H1 (cell line): Measurements from ENCODE around the gene RAB5B. TPM values are rescaled to one million over a fixed set of nuclear protein-coding genes. Genes with fewer than 3 reads are reported as not detected.

ENCODE experiments used
- CTCF ChIA-PET: fragments of 300-600 bp; sonication (Branson Sonifier 250); formaldehyde crosslinking; loops from one replicate; lab custom pipeline; 2021; ENCODE audit not compliant: partially characterized antibody; lab: Charles Lee
- POLR2A ChIA-PET: fragments of 300-600 bp; sonication (Branson Sonifier 250); formaldehyde crosslinking; loops from one replicate; lab custom pipeline; 2021; ENCODE audit warnings: inconsistent platforms; ENCODE audit not compliant: partially characterized antibody; lab: Charles Lee
- DNase-seq, 2 experiments: peaks; one replicate each; pipeline versions ENCODE4 v3.0.0 to v3.0.0-alpha.2; 2010 to 2022; ENCODE audit warnings: low spot score in 2 of 2, low read depth in 1 of 2, mixed read lengths in 1 of 2
- FAIRE-seq: peaks from 2 replicates; lab custom pipeline; 2011; peaks lifted over from hg19 to GRCh38; lab: Jason Lieb, UNC
- H2AFZ ChIP-seq: 2 replicates; pipeline ENCODE4 v1.8.1; 2012; ENCODE audit warnings: low read length, inconsistent platforms
- H2AK5ac ChIP-seq: 2 replicates; pipeline ENCODE4 v1.6.1; 2013; ENCODE audit warnings: low read depth, low read length
- H2BK120ac ChIP-seq: replicated peaks from 2 replicates; pipeline ENCODE3; 2013; ENCODE audit warnings: low read depth, low read length, inconsistent platforms
- H2BK12ac ChIP-seq: 2 replicates; pipeline ENCODE4 v1.6.1; 2013; ENCODE audit warnings: low read depth, low read length
- H2BK15ac ChIP-seq: 2 replicates; pipeline ENCODE4 v1.6.1; 2013; ENCODE audit warnings: low read length
- H2BK20ac ChIP-seq: 2 replicates; pipeline ENCODE4 v1.6.1; 2013; ENCODE audit warnings: low read length
- H2BK5ac ChIP-seq: 2 replicates; pipeline ENCODE4 v1.6.1; 2013; ENCODE audit warnings: low read depth, low read length
- H3K14ac ChIP-seq: 2 replicates; pipeline ENCODE4 v1.6.1; 2013; ENCODE audit warnings: inconsistent platforms; ENCODE audit not compliant: insufficient read length
- H3K18ac ChIP-seq: 2 replicates; pipeline ENCODE4 v1.6.1; 2013; ENCODE audit warnings: low read length; ENCODE audit errors: extremely low read depth
- H3K23ac ChIP-seq: 2 replicates; pipeline ENCODE4 v1.6.1; 2013; ENCODE audit warnings: inconsistent platforms; ENCODE audit not compliant: insufficient read length
- H3K23me2 ChIP-seq: 2 replicates; pipeline ENCODE4 v1.6.1; 2013; ENCODE audit warnings: low read depth, low read length
- H3K27ac ChIP-seq: 2 replicates; pipeline ENCODE4 v1.6.1; 2011; ENCODE audit warnings: low read depth, low read length, inconsistent platforms
- H3K27me3 ChIP-seq, 4 experiments: replicated peaks in 1 of 4; 1 replicate in 1 of 4; 2 replicates in 3 of 4; pipeline versions ENCODE4 v1.6.1 to v1.8.1; 2011 to 2013; ENCODE audit warnings: low read length in 3 of 4, mild to moderate bottlenecking in 3 of 4, inconsistent platforms in 2 of 4, mixed read lengths in 2 of 4, moderate library complexity in 1 of 4; ENCODE audit not compliant: control insufficient read depth in 3 of 4, insufficient read depth in 3 of 4; ENCODE audit errors: extremely low read depth in 1 of 4
- H3K36me3 ChIP-seq, 4 experiments: 2 replicates each; pipeline versions ENCODE4 v1.6.1 to v1.8.1; 2011 to 2013; ENCODE audit warnings: mild to moderate bottlenecking in 4 of 4, low read length in 3 of 4, moderate library complexity in 2 of 4, control low read depth in 1 of 4, inconsistent platforms in 1 of 4; ENCODE audit not compliant: insufficient read depth in 4 of 4, control insufficient read depth in 2 of 4
- H3K4ac ChIP-seq: replicated peaks from 2 replicates; pipeline ENCODE3; 2013; ENCODE audit warnings: low read length, low read depth, mixed read lengths, inconsistent platforms; ENCODE audit not compliant: insufficient read length
- H3K4me1 ChIP-seq, 4 experiments: replicated peaks in 1 of 4; 1 replicate in 1 of 4; 2 replicates in 3 of 4; pipeline versions ENCODE4 v1.6.1 to v1.8.1; 2011 to 2013; ENCODE audit warnings: low read length in 3 of 4, inconsistent platforms in 2 of 4, mixed read lengths in 1 of 4; ENCODE audit not compliant: insufficient read depth in 4 of 4, control insufficient read depth in 3 of 4
- H3K4me2 ChIP-seq, 2 experiments: 2 replicates each; pipeline versions ENCODE4 v1.6.1 to v1.8.1; 2011 to 2013; ENCODE audit warnings: low read depth in 2 of 2, low read length in 2 of 2, control low read depth in 1 of 2, inconsistent platforms in 1 of 2, mild to moderate bottlenecking in 1 of 2; ENCODE audit not compliant: insufficient read depth in 1 of 2
- H3K4me3 ChIP-seq, 4 experiments: fragments of 200-600, 300-600 bp in 1 of 4; sonication (generic), shearing (Covaris generic), sonication (Bioruptor Twin) in 1 of 4; 2 replicates each; pipeline versions ENCODE4 v1.5.1 to v1.8.1; 2011 to 2016; ENCODE audit warnings: low read length in 4 of 4, low read depth in 3 of 4, control low read depth in 2 of 4, inconsistent platforms in 2 of 4, mild to moderate bottlenecking in 2 of 4, mixed read lengths in 1 of 4, moderate library complexity in 1 of 4; ENCODE audit not compliant: insufficient read depth in 2 of 4; ENCODE audit errors: extremely low read depth in 1 of 4
- H3K56ac ChIP-seq: replicated peaks from 2 replicates; pipeline ENCODE3; 2013; ENCODE audit warnings: low read depth, mild to moderate bottlenecking, mixed read lengths, low read length, inconsistent platforms; ENCODE audit not compliant: insufficient read length
- H3K79me1 ChIP-seq: 2 replicates; pipeline ENCODE4 v1.6.1; 2013; ENCODE audit warnings: low read depth, low read length, control low read depth
- H3K79me2 ChIP-seq, 2 experiments: 2 replicates each; pipeline versions ENCODE4 v1.6.1 to v1.8.1; 2012 to 2013; ENCODE audit warnings: low read length in 2 of 2, mild to moderate bottlenecking in 2 of 2, inconsistent platforms in 1 of 2; ENCODE audit not compliant: insufficient read depth in 2 of 2, control insufficient read depth in 1 of 2
- H3K9ac ChIP-seq, 4 experiments: replicated peaks in 1 of 4; 1 replicate in 1 of 4; 2 replicates in 3 of 4; pipeline versions ENCODE4 v1.6.1 to v1.8.1; 2011 to 2013; ENCODE audit warnings: low read depth in 3 of 4, low read length in 3 of 4, control low read depth in 2 of 4, mild to moderate bottlenecking in 2 of 4, moderate library complexity in 2 of 4, inconsistent platforms in 1 of 4; ENCODE audit errors: extremely low read depth in 1 of 4
- H3K9me3 ChIP-seq, 2 experiments: 2 replicates each; pipeline versions ENCODE4 v1.6.1 to v1.8.1; 2012 to 2013; ENCODE audit warnings: mild to moderate bottlenecking in 2 of 2, moderate library complexity in 2 of 2, control low read depth in 1 of 2, inconsistent platforms in 1 of 2, low read depth in 1 of 2, low read length in 1 of 2, mixed read lengths in 1 of 2; ENCODE audit not compliant: insufficient read depth in 2 of 2
- H4K20me1 ChIP-seq, 2 experiments: replicated peaks in 1 of 2; 2 replicates each; pipeline versions ENCODE3 to v1.8.1; 2011 to 2013; ENCODE audit warnings: inconsistent platforms in 2 of 2, low read length in 2 of 2, mild to moderate bottlenecking in 1 of 2; ENCODE audit not compliant: insufficient read depth in 2 of 2, control insufficient read depth in 1 of 2
- H4K5ac ChIP-seq: 2 replicates; pipeline ENCODE4 v1.6.1; 2013; ENCODE audit warnings: low read length, low read depth, mixed read lengths, inconsistent platforms; ENCODE audit not compliant: insufficient read length
- H4K8ac ChIP-seq: 2 replicates; pipeline ENCODE4 v1.8.0; 2013; ENCODE audit warnings: mild to moderate bottlenecking, moderate library complexity, low read length, inconsistent platforms; ENCODE audit not compliant: insufficient read depth; ENCODE audit errors: extremely low read depth
- H4K91ac ChIP-seq: replicated peaks from 2 replicates; pipeline ENCODE3; 2013; ENCODE audit warnings: low read length, mixed read lengths, inconsistent platforms; ENCODE audit not compliant: insufficient read length
- CEBPB ChIP-seq: IDR thresholded peaks from 2 replicates; pipeline ENCODE4 v1.6.1; 2012; ENCODE audit warnings: low read depth, low read length
- HDAC6 ChIP-seq: IDR thresholded peaks from one replicate; pipeline ENCODE4 v1.7.1; 2012; ENCODE audit warnings: low read depth, mild to moderate bottlenecking, inconsistent platforms, low read length, moderate library complexity
- WGBS, 2 experiments: shearing (Covaris generic) in 1 of 2; methylation state at CpG; one replicate each; pipeline versions ENCODE4 v1.1.6 to v1.1.7; 2013 to 2015; ENCODE audit warnings: low lambda C conversion rate in 2 of 2, mixed read lengths in 2 of 2, inconsistent platforms in 1 of 2, low coverage in 1 of 2, missing lambda C conversion rate in 1 of 2; ENCODE audit not compliant: insufficient replicate concordance in 2 of 2, insufficient coverage in 1 of 2, insufficient read length in 1 of 2; ENCODE audit errors: extremely low coverage in 1 of 2, missing lambda C conversion rate in 1 of 2; 5-methylcytosine and 5-hydroxymethylcytosine counted together
- polyA plus RNA-seq, 7 experiments: library from polyadenylated mRNA; depleted of rRNA in 3 of 7; stranded (reverse) in 5 of 7; unstranded in 2 of 7; fragments of >200 nt in 5 of 7; fragments of 200-250 nt in 2 of 7; gene quantifications; 1 replicate in 5 of 7; 2 replicates in 1 of 7; 4 replicates in 1 of 7; pipeline versions ENCODE4 v1.2.1 to v1.2.3, GENCODE V29; 2011 to 2013; ENCODE audit warnings: missing spikeins in 2 of 7, mixed read lengths in 2 of 7
- total RNA-seq: library from RNA; stranded (reverse); fragmentation: NEBNext Ultra II Directional; extraction: Animal tissue kit (Norgen Biotek cat#: 25700); gene quantifications from 2 replicates; pipeline ENCODE4 v1.2.1, GENCODE V29; 2021

The RAB5B gene
- total and polyA plus RNA-seq, 2 of the 8 experiments (the other 6 are each of a cell fraction or from before 2014, with no cell fraction given), result 56.7 to 62.4 TPM

DNA sequence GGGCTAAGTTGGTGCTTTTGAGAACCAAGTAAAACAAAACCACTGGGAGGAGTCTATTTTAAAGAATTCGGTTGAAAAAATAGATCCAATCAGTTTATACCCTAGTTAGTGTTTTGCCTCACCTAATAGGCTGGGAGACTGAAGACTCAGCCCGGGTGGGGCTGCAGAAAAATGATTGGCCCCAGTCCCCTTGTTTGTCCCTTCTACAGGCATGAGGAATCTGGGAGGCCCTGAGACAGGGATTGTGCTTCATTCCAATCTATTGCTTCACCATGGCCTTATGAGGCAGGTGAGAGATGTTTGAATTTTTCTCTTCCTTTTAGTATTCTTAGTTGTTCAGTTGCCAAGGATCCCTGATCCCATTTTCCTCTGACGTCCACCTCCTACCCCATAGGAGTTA is 1.8 kb upstream of the RAB5B start:
- H2AK5ac ChIP-seq, result no peak overlapping the region
- H3K36me3 ChIP-seq, result peaks cover 2 to 29% (median 14%) of the 10 kb centered on the region in 4 experiments; a peak in 5 of 8 replicates
- H3K23me2 ChIP-seq, result peaks cover 9% of the 10 kb centered on the region
- H3K14ac ChIP-seq, result no peak overlapping the region
- H3K4me3 ChIP-seq, result no peak overlapping the region
- DNase-seq, result no peak
- TF ChIP-seq CEBPB, result peak; percentile 55; the same call in 1 of the 2 replicates
- TF ChIP-seq HDAC6, result no peak
- no peak overlapping the region for H3K23ac ChIP-seq
- H3K27ac ChIP-seq, result no peak overlapping the region
- 87% methylated on average over 3 of the region's 3 CpGs; no CpG with 5 or more reads in 1 of the 2 experiments for WGBS, 2 experiments
- H2BK12ac ChIP-seq, result no peak overlapping the region
- H3K9me3 ChIP-seq, result no peaks in the 10 kb centered on the region
- no peak overlapping the region for H2BK120ac ChIP-seq
- no peaks in the 10 kb centered on the region for H3K27me3 ChIP-seq
- H2BK5ac ChIP-seq, result no peak overlapping the region
- H3K4me2 ChIP-seq, result no peak overlapping the region; a peak in 1 of 4 replicates
- no peak overlapping the region for H3K4ac ChIP-seq
- no peak overlapping the region for H3K56ac ChIP-seq
- no peak overlapping the region for H4K5ac ChIP-seq
- no peak overlapping the region for H3K18ac ChIP-seq
- no peak overlapping the region for H2AFZ ChIP-seq
- H2BK20ac ChIP-seq, result no peak overlapping the region
- H3K79me1 ChIP-seq, result peaks cover 2% of the 10 kb centered on the region; the same call in 1 of the 2 replicates
- FAIRE-seq, result no peak
- H4K91ac ChIP-seq, result no peak overlapping the region
- H4K20me1 ChIP-seq, result peaks cover 0 to 2% of the 10 kb centered on the region in 2 experiments
- H4K8ac ChIP-seq, result no peak overlapping the region
- no peak overlapping the region for H2BK15ac ChIP-seq
- ChIA-PET POLR2A (no interaction called here), CTCF (no interaction called here)
- peaks cover 3 to 36% of the 10 kb centered on the region in 2 experiments; a peak in 3 of 4 replicates for H3K79me2 ChIP-seq
- H3K9ac ChIP-seq, result no peak overlapping the region
- H3K4me1 ChIP-seq, result peaks cover 0 to 7% (median 1%) of the 10 kb centered on the region in 4 experiments; a peak in 4 of 7 replicates
